Kidney epithelial cell (primary cell): ENCODE measurements around the gene CADPS. TPM values are rescaled to one million over a fixed set of nuclear protein-coding genes. Genes with fewer than 3 reads are reported as not detected.

Experiments used
- DNase-seq: peaks from one replicate; pipeline ENCODE4 v3.0.0-alpha.2; 2010; ENCODE audit warnings: low read depth
- H3K27me3 ChIP-seq: 2 replicates; pipeline ENCODE4 v1.6.0; 2011; ENCODE audit warnings: low read length; ENCODE audit not compliant: control insufficient read depth, insufficient read depth
- H3K36me3 ChIP-seq: 2 replicates; pipeline ENCODE4 v1.5.1; 2011; ENCODE audit warnings: low read length; ENCODE audit not compliant: control insufficient read depth, insufficient read depth
- H3K4me3 ChIP-seq: 2 replicates; pipeline ENCODE4 v1.5.1; 2011; ENCODE audit warnings: low read depth, mild to moderate bottlenecking, control low read depth, low read length
- total RNA-seq: library from RNA; depleted of rRNA; stranded (reverse); fragments of >200 nt; gene quantifications from 2 replicates; pipeline ENCODE4 v1.2.3, GENCODE V29; 2015
- TF ChIP-seq, protein P1 (sequence below): IDR thresholded peaks from 2 replicates; pipeline ENCODE4 v1.5.1; 2011; ENCODE audit warnings: mild to moderate bottlenecking, moderate library complexity, low read length, control low read depth, inconsistent platforms; ENCODE audit not compliant: insufficient read depth, poor library complexity, severe bottlenecking

The CADPS gene
- total RNA-seq, 1 donor from 2014 or later = 0.08 TPM

GRCh38 chr3:62830727-62831322, 44.4 kb downstream of the CADPS start:
- DNase-seq = no peak
- H3K36me3 ChIP-seq = no peaks in the 10 kb centered on the region
- H3K27me3 ChIP-seq = no peaks in the 10 kb centered on the region
- TF ChIP-seq, protein P1, sequence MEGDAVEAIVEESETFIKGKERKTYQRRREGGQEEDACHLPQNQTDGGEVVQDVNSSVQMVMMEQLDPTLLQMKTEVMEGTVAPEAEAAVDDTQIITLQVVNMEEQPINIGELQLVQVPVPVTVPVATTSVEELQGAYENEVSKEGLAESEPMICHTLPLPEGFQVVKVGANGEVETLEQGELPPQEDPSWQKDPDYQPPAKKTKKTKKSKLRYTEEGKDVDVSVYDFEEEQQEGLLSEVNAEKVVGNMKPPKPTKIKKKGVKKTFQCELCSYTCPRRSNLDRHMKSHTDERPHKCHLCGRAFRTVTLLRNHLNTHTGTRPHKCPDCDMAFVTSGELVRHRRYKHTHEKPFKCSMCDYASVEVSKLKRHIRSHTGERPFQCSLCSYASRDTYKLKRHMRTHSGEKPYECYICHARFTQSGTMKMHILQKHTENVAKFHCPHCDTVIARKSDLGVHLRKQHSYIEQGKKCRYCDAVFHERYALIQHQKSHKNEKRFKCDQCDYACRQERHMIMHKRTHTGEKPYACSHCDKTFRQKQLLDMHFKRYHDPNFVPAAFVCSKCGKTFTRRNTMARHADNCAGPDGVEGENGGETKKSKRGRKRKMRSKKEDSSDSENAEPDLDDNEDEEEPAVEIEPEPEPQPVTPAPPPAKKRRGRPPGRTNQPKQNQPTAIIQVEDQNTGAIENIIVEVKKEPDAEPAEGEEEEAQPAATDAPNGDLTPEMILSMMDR = no peak
- no peak overlapping the region for H3K4me3 ChIP-seq

GRCh38 chr3:62827550-62827949, 47.7 kb downstream of the CADPS start:
- TF ChIP-seq, protein P1 = no peak
- no peak for DNase-seq

DNA sequence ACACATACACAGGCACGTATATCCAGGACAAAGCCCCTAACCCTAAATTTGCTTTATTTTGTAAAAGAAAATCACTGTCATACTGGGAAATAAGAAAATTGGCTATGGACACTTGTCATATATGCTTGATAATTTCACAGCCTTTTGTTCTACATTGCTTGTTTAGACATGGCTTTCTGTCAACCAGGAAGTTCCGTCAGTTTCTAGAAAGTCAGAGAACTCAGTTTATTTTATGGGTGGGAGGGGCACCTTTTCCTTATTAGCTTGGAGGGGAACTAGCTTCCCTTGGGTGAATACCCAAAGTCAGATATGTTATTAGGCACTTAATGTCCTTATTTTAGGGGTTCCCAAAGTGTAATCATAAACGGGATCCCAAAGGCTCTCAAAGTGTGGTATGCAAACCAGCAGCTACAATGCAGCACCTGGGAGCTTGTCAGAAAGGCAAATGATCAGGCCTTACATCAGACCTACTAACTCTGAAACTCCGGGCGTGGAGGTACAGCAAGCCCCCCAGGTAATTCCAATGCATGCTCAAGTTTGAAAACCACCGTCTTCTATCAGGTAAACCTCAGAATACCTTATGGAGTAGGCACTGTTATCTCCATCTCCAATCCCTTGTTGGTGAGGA, 50.1 kb downstream of the CADPS start:
- TF ChIP-seq, protein P1 = no peak
- H3K36me3 ChIP-seq = no peaks in the 10 kb centered on the region
- H3K4me3 ChIP-seq = no peak overlapping the region
- H3K27me3 ChIP-seq = no peaks in the 10 kb centered on the region
- no peak for DNase-seq

More at GRCh38 chr3:62827550-62827949, 47.7 kb downstream of the CADPS start:
- Histone ChIP-seq H3K4me3 (no peak overlapping the region), H3K27me3 (no peaks in the 10 kb centered on the region), H3K36me3 (no peaks in the 10 kb centered on the region)

GRCh38 chr3:62823461-62824050, 51.7 kb downstream of the CADPS start:
- Histone ChIP-seq H3K27me3 (no peaks in the 10 kb centered on the region), H3K36me3 (no peaks in the 10 kb centered on the region), H3K4me3 (no peak overlapping the region)
- DNase-seq = no peak
- TF ChIP-seq, protein P1 = no peak

DNA sequence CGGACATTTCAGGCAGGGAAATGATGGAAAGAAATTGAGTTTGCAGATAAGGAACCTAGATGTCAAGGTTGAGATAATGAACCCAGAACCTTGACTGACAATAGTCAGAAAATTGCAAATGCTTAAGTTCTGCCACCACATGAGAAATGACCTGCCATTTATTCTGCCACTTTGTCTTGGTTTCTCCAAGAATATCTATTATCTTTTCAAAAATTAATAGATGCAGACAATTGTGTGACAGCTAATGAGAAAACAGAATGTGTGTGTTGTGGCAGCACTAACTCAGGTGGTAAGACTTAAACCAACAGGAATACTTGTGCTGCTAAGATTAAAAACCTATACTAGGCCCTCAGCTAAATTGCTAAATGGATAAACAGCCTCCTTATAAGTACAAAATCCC, 52.3 kb downstream of the CADPS start:
- no peak for DNase-seq
- H3K4me3 ChIP-seq = no peak overlapping the region
- H3K27me3 ChIP-seq = no peaks in the 10 kb centered on the region
- TF ChIP-seq, protein P1 = no peak
- H3K36me3 ChIP-seq = no peaks in the 10 kb centered on the region
